H1 (cell line): ENCODE measurements around the gene NUBP2. TPM values are rescaled to one million over a fixed set of nuclear protein-coding genes. Genes with fewer than 3 reads are reported as not detected.

Source experiments
- CTCF ChIA-PET: fragments of 300-600 bp; sonication (Branson Sonifier 250); formaldehyde crosslinking; loops from one replicate; lab custom pipeline; 2021; ENCODE audit not compliant: partially characterized antibody; lab: Charles Lee
- POLR2A ChIA-PET: fragments of 300-600 bp; sonication (Branson Sonifier 250); formaldehyde crosslinking; loops from one replicate; lab custom pipeline; 2021; ENCODE audit warnings: inconsistent platforms; ENCODE audit not compliant: partially characterized antibody; lab: Charles Lee
- DNase-seq, 2 experiments: peaks; one replicate each; pipeline versions ENCODE4 v3.0.0 to v3.0.0-alpha.2; 2010 to 2022; ENCODE audit warnings: low spot score in 2 of 2, low read depth in 1 of 2, mixed read lengths in 1 of 2
- FAIRE-seq: peaks from 2 replicates; lab custom pipeline; 2011; peaks lifted over from hg19 to GRCh38; lab: Jason Lieb, UNC
- H2AFZ ChIP-seq: 2 replicates; pipeline ENCODE4 v1.8.1; 2012; ENCODE audit warnings: low read length, inconsistent platforms
- H2AK5ac ChIP-seq: 2 replicates; pipeline ENCODE4 v1.6.1; 2013; ENCODE audit warnings: low read depth, low read length
- H2BK120ac ChIP-seq: replicated peaks from 2 replicates; pipeline ENCODE3; 2013; ENCODE audit warnings: low read depth, low read length, inconsistent platforms
- H2BK12ac ChIP-seq: 2 replicates; pipeline ENCODE4 v1.6.1; 2013; ENCODE audit warnings: low read depth, low read length
- H2BK15ac ChIP-seq: 2 replicates; pipeline ENCODE4 v1.6.1; 2013; ENCODE audit warnings: low read length
- H2BK20ac ChIP-seq: 2 replicates; pipeline ENCODE4 v1.6.1; 2013; ENCODE audit warnings: low read length
- H2BK5ac ChIP-seq: 2 replicates; pipeline ENCODE4 v1.6.1; 2013; ENCODE audit warnings: low read depth, low read length
- H3K14ac ChIP-seq: 2 replicates; pipeline ENCODE4 v1.6.1; 2013; ENCODE audit warnings: inconsistent platforms; ENCODE audit not compliant: insufficient read length
- H3K18ac ChIP-seq: 2 replicates; pipeline ENCODE4 v1.6.1; 2013; ENCODE audit warnings: low read length; ENCODE audit errors: extremely low read depth
- H3K23ac ChIP-seq: 2 replicates; pipeline ENCODE4 v1.6.1; 2013; ENCODE audit warnings: inconsistent platforms; ENCODE audit not compliant: insufficient read length
- H3K23me2 ChIP-seq: 2 replicates; pipeline ENCODE4 v1.6.1; 2013; ENCODE audit warnings: low read depth, low read length
- H3K27ac ChIP-seq: 2 replicates; pipeline ENCODE4 v1.6.1; 2011; ENCODE audit warnings: low read depth, low read length, inconsistent platforms
- H3K27me3 ChIP-seq, 4 experiments: replicated peaks in 1 of 4; 1 replicate in 1 of 4; 2 replicates in 3 of 4; pipeline versions ENCODE4 v1.6.1 to v1.8.1; 2011 to 2013; ENCODE audit warnings: low read length in 3 of 4, mild to moderate bottlenecking in 3 of 4, inconsistent platforms in 2 of 4, mixed read lengths in 2 of 4, moderate library complexity in 1 of 4; ENCODE audit not compliant: control insufficient read depth in 3 of 4, insufficient read depth in 3 of 4; ENCODE audit errors: extremely low read depth in 1 of 4
- H3K36me3 ChIP-seq, 4 experiments: 2 replicates each; pipeline versions ENCODE4 v1.6.1 to v1.8.1; 2011 to 2013; ENCODE audit warnings: mild to moderate bottlenecking in 4 of 4, low read length in 3 of 4, moderate library complexity in 2 of 4, control low read depth in 1 of 4, inconsistent platforms in 1 of 4; ENCODE audit not compliant: insufficient read depth in 4 of 4, control insufficient read depth in 2 of 4
- H3K4ac ChIP-seq: replicated peaks from 2 replicates; pipeline ENCODE3; 2013; ENCODE audit warnings: low read length, low read depth, mixed read lengths, inconsistent platforms; ENCODE audit not compliant: insufficient read length
- H3K4me1 ChIP-seq, 4 experiments: replicated peaks in 1 of 4; 1 replicate in 1 of 4; 2 replicates in 3 of 4; pipeline versions ENCODE4 v1.6.1 to v1.8.1; 2011 to 2013; ENCODE audit warnings: low read length in 3 of 4, inconsistent platforms in 2 of 4, mixed read lengths in 1 of 4; ENCODE audit not compliant: insufficient read depth in 4 of 4, control insufficient read depth in 3 of 4
- H3K4me2 ChIP-seq, 2 experiments: 2 replicates each; pipeline versions ENCODE4 v1.6.1 to v1.8.1; 2011 to 2013; ENCODE audit warnings: low read depth in 2 of 2, low read length in 2 of 2, control low read depth in 1 of 2, inconsistent platforms in 1 of 2, mild to moderate bottlenecking in 1 of 2; ENCODE audit not compliant: insufficient read depth in 1 of 2
- H3K4me3 ChIP-seq, 4 experiments: fragments of 200-600, 300-600 bp in 1 of 4; sonication (generic), shearing (Covaris generic), sonication (Bioruptor Twin) in 1 of 4; 2 replicates each; pipeline versions ENCODE4 v1.5.1 to v1.8.1; 2011 to 2016; ENCODE audit warnings: low read length in 4 of 4, low read depth in 3 of 4, control low read depth in 2 of 4, inconsistent platforms in 2 of 4, mild to moderate bottlenecking in 2 of 4, mixed read lengths in 1 of 4, moderate library complexity in 1 of 4; ENCODE audit not compliant: insufficient read depth in 2 of 4; ENCODE audit errors: extremely low read depth in 1 of 4
- H3K56ac ChIP-seq: replicated peaks from 2 replicates; pipeline ENCODE3; 2013; ENCODE audit warnings: low read depth, mild to moderate bottlenecking, mixed read lengths, low read length, inconsistent platforms; ENCODE audit not compliant: insufficient read length
- H3K79me1 ChIP-seq: 2 replicates; pipeline ENCODE4 v1.6.1; 2013; ENCODE audit warnings: low read depth, low read length, control low read depth
- H3K79me2 ChIP-seq, 2 experiments: 2 replicates each; pipeline versions ENCODE4 v1.6.1 to v1.8.1; 2012 to 2013; ENCODE audit warnings: low read length in 2 of 2, mild to moderate bottlenecking in 2 of 2, inconsistent platforms in 1 of 2; ENCODE audit not compliant: insufficient read depth in 2 of 2, control insufficient read depth in 1 of 2
- H3K9ac ChIP-seq, 4 experiments: replicated peaks in 1 of 4; 1 replicate in 1 of 4; 2 replicates in 3 of 4; pipeline versions ENCODE4 v1.6.1 to v1.8.1; 2011 to 2013; ENCODE audit warnings: low read depth in 3 of 4, low read length in 3 of 4, control low read depth in 2 of 4, mild to moderate bottlenecking in 2 of 4, moderate library complexity in 2 of 4, inconsistent platforms in 1 of 4; ENCODE audit errors: extremely low read depth in 1 of 4
- H3K9me3 ChIP-seq, 2 experiments: 2 replicates each; pipeline versions ENCODE4 v1.6.1 to v1.8.1; 2012 to 2013; ENCODE audit warnings: mild to moderate bottlenecking in 2 of 2, moderate library complexity in 2 of 2, control low read depth in 1 of 2, inconsistent platforms in 1 of 2, low read depth in 1 of 2, low read length in 1 of 2, mixed read lengths in 1 of 2; ENCODE audit not compliant: insufficient read depth in 2 of 2
- H4K20me1 ChIP-seq, 2 experiments: replicated peaks in 1 of 2; 2 replicates each; pipeline versions ENCODE3 to v1.8.1; 2011 to 2013; ENCODE audit warnings: inconsistent platforms in 2 of 2, low read length in 2 of 2, mild to moderate bottlenecking in 1 of 2; ENCODE audit not compliant: insufficient read depth in 2 of 2, control insufficient read depth in 1 of 2
- H4K5ac ChIP-seq: 2 replicates; pipeline ENCODE4 v1.6.1; 2013; ENCODE audit warnings: low read length, low read depth, mixed read lengths, inconsistent platforms; ENCODE audit not compliant: insufficient read length
- H4K8ac ChIP-seq: 2 replicates; pipeline ENCODE4 v1.8.0; 2013; ENCODE audit warnings: mild to moderate bottlenecking, moderate library complexity, low read length, inconsistent platforms; ENCODE audit not compliant: insufficient read depth; ENCODE audit errors: extremely low read depth
- H4K91ac ChIP-seq: replicated peaks from 2 replicates; pipeline ENCODE3; 2013; ENCODE audit warnings: low read length, mixed read lengths, inconsistent platforms; ENCODE audit not compliant: insufficient read length
- ASH2L ChIP-seq: fragments of 200-600, 300-600 bp; sonication (generic); IDR thresholded peaks from one replicate; pipeline ENCODE4 v1.7.1; 2017; ENCODE audit warnings: low read length
- BCL11A ChIP-seq, 2 experiments: IDR thresholded peaks; one replicate each; pipeline ENCODE4 v1.6.1; 2011; ENCODE audit warnings: low read depth in 2 of 2, low read length in 2 of 2, mild to moderate bottlenecking in 2 of 2
- CHD1 ChIP-seq: IDR thresholded peaks from 2 replicates; pipeline ENCODE4 v1.6.1; 2012; ENCODE audit warnings: low read depth, low read length, improper control_type of control experiment
- FOSL1 ChIP-seq: IDR thresholded peaks from 2 replicates; pipeline ENCODE4 v1.6.1; 2011; ENCODE audit warnings: mild to moderate bottlenecking, low read depth, low read length, moderate library complexity; ENCODE audit not compliant: insufficient read depth
- KDM5A ChIP-seq: fragments of 200-600 bp; IDR thresholded peaks from 2 replicates; pipeline ENCODE4 v1.7.1; 2012; ENCODE audit warnings: mild to moderate bottlenecking, low read length, inconsistent platforms, mixed read lengths
- NRF1 ChIP-seq: IDR thresholded peaks from 2 replicates; pipeline ENCODE4 v1.6.1; 2011; ENCODE audit warnings: mild to moderate bottlenecking, low read depth, low read length, improper control_type of control experiment
- PHF8 ChIP-seq: fragments of 200-600 bp; sonication (generic); conservative IDR thresholded peaks from 2 replicates; pipeline ENCODE4 v1.7.1; 2012; ENCODE audit warnings: low read depth, mild to moderate bottlenecking, inconsistent platforms, low read length, moderate library complexity
- SIN3A ChIP-seq, 2 experiments: IDR thresholded peaks in 1 of 2; conservative IDR thresholded peaks in 1 of 2; 2 replicates each; pipeline ENCODE4 v1.6.1; 2011 to 2012; ENCODE audit warnings: low read length in 2 of 2, improper control_type of control experiment in 1 of 2, low read depth in 1 of 2, mild to moderate bottlenecking in 1 of 2
- SP4 ChIP-seq: IDR thresholded peaks from 2 replicates; pipeline ENCODE4 v1.6.1; 2012; ENCODE audit warnings: low read length, inconsistent platforms
- SUZ12 ChIP-seq: fragments of 200-600 bp; sonication (generic); IDR thresholded peaks from 2 replicates; pipeline ENCODE4 v1.6.1; 2012; ENCODE audit warnings: mild to moderate bottlenecking, inconsistent platforms, low read length, moderate library complexity, mixed read lengths
- TCF12 ChIP-seq: IDR thresholded peaks from 2 replicates; pipeline ENCODE4 v1.6.1; 2011; ENCODE audit warnings: low read depth, mild to moderate bottlenecking, low read length
- YY1 ChIP-seq: IDR thresholded peaks from 2 replicates; pipeline ENCODE4 v1.6.1; 2011; ENCODE audit warnings: low read depth, mild to moderate bottlenecking, low read length
- ZNF274 ChIP-seq: IDR thresholded peaks from 2 replicates; pipeline ENCODE4 v1.7.0; 2012; ENCODE audit warnings: low read length, borderline replicate concordance; ENCODE audit errors: extremely low read depth
- whole genome bisulfite sequencing, 2 experiments: shearing (Covaris generic) in 1 of 2; methylation state at CpG; one replicate each; pipeline versions ENCODE4 v1.1.6 to v1.1.7; 2013 to 2015; ENCODE audit warnings: low lambda C conversion rate in 2 of 2, mixed read lengths in 2 of 2, inconsistent platforms in 1 of 2, low coverage in 1 of 2, missing lambda C conversion rate in 1 of 2; ENCODE audit not compliant: insufficient replicate concordance in 2 of 2, insufficient coverage in 1 of 2, insufficient read length in 1 of 2; ENCODE audit errors: extremely low coverage in 1 of 2, missing lambda C conversion rate in 1 of 2; 5-methylcytosine and 5-hydroxymethylcytosine counted together
- polyA plus RNA-seq, 7 experiments: library from polyadenylated mRNA; depleted of rRNA in 3 of 7; stranded (reverse) in 5 of 7; unstranded in 2 of 7; fragments of >200 nt in 5 of 7; fragments of 200-250 nt in 2 of 7; gene quantifications; 1 replicate in 5 of 7; 2 replicates in 1 of 7; 4 replicates in 1 of 7; pipeline versions ENCODE4 v1.2.1 to v1.2.3, GENCODE V29; 2011 to 2013; ENCODE audit warnings: missing spikeins in 2 of 7, mixed read lengths in 2 of 7
- total RNA-seq: library from RNA; stranded (reverse); fragmentation: NEBNext Ultra II Directional; extraction: Animal tissue kit (Norgen Biotek cat#: 25700); gene quantifications from 2 replicates; pipeline ENCODE4 v1.2.1, GENCODE V29; 2021
- TF ChIP-seq, protein P1 (sequence below): IDR thresholded peaks from 2 replicates; pipeline ENCODE4 v1.6.1; 2011; ENCODE audit warnings: low read length, improper control_type of control experiment

The NUBP2 gene
- total and polyA plus RNA-seq, 2 of the 8 experiments (the other 6 are each of a cell fraction or from before 2014, with no cell fraction given): 70.3 to 96.9 TPM

DNA sequence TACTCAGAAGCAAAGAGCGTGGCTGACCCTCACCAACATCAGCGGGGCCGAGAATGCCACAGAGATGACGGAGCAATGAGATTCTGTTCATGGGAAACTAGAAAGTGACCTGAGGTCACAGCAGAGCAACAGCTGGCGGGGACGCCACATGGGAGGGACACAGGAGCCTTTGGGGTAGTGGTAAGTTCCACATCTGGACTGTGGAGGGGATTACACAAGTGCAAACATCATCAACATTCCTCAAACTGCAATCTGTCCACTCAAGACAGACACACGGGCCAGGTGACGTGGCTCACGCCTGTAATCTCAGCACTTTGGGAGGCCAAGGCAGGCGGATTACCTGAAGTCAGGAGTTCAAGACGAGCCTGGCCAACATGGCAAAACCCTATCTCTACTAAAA is 32.7 kb downstream of the NUBP2 start:
- H2BK20ac ChIP-seq: no peak overlapping the region
- 92% methylated on average over 11 of the region's 11 CpGs; no CpG with 5 or more reads in 1 of the 2 experiments for WGBS, 2 experiments
- H3K4me2 ChIP-seq: no peak overlapping the region
- FAIRE-seq (no peak), DNase-seq (no peak)
- H3K14ac ChIP-seq: no peak overlapping the region
- H3K23ac ChIP-seq: no peak overlapping the region
- H3K23me2 ChIP-seq: no peaks in the 10 kb centered on the region
- no peaks in the 10 kb centered on the region for H3K9me3 ChIP-seq
- no peak overlapping the region for H3K4ac ChIP-seq
- no peak overlapping the region for H2BK5ac ChIP-seq
- H3K4me1 ChIP-seq: no peaks in the 10 kb centered on the region
- H4K91ac ChIP-seq: no peak overlapping the region
- H3K18ac ChIP-seq: no peak overlapping the region
- no peak overlapping the region for H4K5ac ChIP-seq
- H3K56ac ChIP-seq: no peak overlapping the region
- no peaks in the 10 kb centered on the region for H3K79me1 ChIP-seq
- H3K79me2 ChIP-seq: no peaks in the 10 kb centered on the region
- no peak overlapping the region for H2AK5ac ChIP-seq
- H2BK15ac ChIP-seq: no peak overlapping the region
- no peaks in the 10 kb centered on the region for H3K27me3 ChIP-seq
- no peak overlapping the region for H3K9ac ChIP-seq
- no peak overlapping the region for H2AFZ ChIP-seq
- H3K4me3 ChIP-seq: no peak overlapping the region
- no peak overlapping the region for H2BK120ac ChIP-seq
- H3K36me3 ChIP-seq: peaks cover 0 to 9% (median 4%) of the 10 kb centered on the region in 4 experiments; a peak in 4 of 8 replicates
- no peak overlapping the region for H4K8ac ChIP-seq
- POLR2A ChIA-PET: interaction anchor here (0.6 to 0.7 kb wide), 2 partner anchors 113 to 122 kb away, joined by 3 to 4 read pairs; no protein-coding TSS in a partner anchor
- H3K27ac ChIP-seq: no peak overlapping the region
- H2BK12ac ChIP-seq: no peak overlapping the region
- peaks cover 3 to 4% of the 10 kb centered on the region in 2 experiments for H4K20me1 ChIP-seq
- CTCF ChIA-PET: interaction anchor here (2.9 kb wide), 1 partner anchor 9 kb away, joined by 10 read pairs; no protein-coding TSS in a partner anchor
- TF ChIP-seq PHF8 (no peak), BCL11A (IDR thresholded peaks at IDR 0.05; ENCODE audit: low read depth in 2 of 2, low read length in 2 of 2) (no peak), ASH2L (no peak), SIN3A (conservative IDR thresholded peaks at IDR 0.05 in 1 of 2, IDR thresholded peaks at IDR 0.05 in 1 of 2; ENCODE audit: low read depth in 1 of 2, low read length in 2 of 2) (no peak), CHD1 (no peak), YY1 (no peak), TCF12 (no peak), FOSL1 (no peak), KDM5A (no peak), SP4 (no peak), ZNF274 (no peak), NRF1 (no peak), SUZ12 (no peak)
- TF ChIP-seq, protein P1, sequence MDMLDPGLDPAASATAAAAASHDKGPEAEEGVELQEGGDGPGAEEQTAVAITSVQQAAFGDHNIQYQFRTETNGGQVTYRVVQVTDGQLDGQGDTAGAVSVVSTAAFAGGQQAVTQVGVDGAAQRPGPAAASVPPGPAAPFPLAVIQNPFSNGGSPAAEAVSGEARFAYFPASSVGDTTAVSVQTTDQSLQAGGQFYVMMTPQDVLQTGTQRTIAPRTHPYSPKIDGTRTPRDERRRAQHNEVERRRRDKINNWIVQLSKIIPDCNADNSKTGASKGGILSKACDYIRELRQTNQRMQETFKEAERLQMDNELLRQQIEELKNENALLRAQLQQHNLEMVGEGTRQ: no peak
